ENCODE data around the gene BRD7.

The BRD7 gene

DNA sequence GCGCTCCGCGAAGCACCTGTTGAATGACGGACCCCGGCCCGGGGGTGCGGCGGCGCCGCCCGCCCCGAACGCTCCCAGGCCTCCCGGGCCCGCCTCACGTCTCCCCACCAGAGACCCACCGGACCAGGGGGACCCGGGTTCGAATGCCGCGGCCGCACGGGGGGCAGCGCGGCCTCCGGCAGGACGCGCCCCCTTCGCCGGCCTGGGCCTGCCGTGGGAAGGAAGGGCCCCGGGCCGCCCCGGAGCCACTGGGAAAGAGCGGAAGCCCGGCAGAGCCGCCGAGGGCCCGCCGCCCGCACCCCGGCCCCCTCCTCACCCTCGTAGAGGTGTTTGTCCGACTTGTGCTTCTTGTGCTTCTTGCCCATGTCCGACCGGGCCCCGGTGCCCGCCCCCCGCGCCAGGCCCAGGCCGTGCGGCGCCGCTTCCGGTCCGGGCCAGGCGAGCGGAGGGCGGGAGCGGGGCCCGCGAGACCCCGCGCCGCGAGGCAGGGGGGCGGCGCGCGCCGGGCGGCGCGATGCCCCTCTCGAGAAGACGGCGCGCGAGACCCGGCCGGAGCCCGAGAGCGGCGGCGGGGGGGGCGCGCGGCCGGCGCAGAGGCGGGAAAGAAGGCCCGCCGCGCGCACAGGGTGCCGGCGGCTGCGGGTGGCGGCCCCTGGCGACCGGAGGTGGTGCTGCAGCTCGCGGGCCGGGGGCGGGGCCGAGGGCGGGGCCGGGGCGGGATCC is at the start of gene BRD7:
TSS of gene BRD7 (minus strand) at position 579 of the 723 bp plus-strand sequence. CDS start at position 365, 214 bp downstream.
- TF ChIP-seq ZNF274 (IDR thresholded peaks at IDR 0.05; ENCODE audit: low read depth, low read length): no peak
- H3K4me3 ChIP-seq (ENCODE audit: low read length): peak within 1 kb of the TSS; percentile 100

DNA sequence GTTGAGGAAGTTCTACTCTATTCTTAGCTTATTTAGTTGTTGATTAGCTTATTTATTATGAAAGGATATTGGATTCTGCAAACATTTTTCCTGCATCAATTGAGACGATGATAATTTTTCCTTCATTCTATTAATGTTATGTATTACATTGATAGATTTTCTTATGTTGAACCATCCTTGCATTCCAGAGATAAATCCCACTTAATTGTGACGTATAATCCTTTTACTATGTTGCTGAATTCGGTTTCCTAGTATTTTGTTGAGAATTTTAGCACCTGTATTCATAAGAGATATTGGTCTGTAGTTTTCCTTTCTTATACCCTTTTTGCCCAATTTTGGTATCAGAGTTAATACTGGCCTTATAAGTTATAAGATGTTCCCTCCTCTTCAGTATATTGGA is 47.6 kb upstream of the BRD7 start:
- H3K4me3 ChIP-seq (ENCODE audit: low read length): no peak overlapping the region
- no peak for TF ChIP-seq ZNF274 (IDR thresholded peaks at IDR 0.05; ENCODE audit: low read depth, low read length)

DNA sequence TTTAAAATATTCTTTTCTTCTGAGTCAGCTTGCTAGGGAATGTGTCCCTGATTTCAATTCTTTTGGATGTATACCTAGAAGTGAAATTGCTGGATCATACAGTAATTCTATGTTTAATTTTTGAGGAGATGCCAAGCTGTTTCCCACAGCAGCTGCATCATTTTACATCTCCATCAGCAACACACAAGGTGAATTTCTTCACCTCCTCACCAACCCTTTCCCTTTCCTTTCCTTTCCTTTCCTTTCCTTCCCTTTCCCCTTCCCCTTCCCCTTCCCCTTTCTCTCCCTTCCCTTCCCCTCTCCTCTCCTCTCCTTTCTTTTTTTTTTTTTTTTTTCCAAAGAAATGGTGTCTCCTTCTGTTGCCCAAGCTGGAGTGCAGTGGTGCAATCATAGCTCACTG is 45.4 kb upstream of the BRD7 start:
- H3K4me3 ChIP-seq (ENCODE audit: low read length): no peak overlapping the region
- TF ChIP-seq ZNF274 (IDR thresholded peaks at IDR 0.05; ENCODE audit: low read depth, low read length): no peak

DNA sequence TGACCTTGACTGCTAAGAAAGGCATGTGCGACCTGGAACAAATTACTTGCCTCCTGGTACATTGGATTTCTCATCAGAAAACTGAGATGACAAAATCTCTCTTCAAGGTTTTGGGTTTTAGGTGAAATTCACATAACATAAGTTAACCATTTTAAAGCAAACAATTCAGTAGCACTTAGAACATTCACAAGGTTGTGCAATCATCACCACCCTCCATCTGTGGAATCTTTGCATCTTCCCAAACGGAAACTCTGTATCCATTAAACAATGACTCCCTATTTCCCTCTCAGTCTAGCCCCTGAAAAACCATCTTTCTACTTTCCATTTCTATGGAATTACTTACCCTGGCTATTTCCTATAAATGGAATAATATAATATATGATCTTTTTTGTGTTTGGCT is 42.2 kb upstream of the BRD7 start:
- H3K4me3 ChIP-seq (ENCODE audit: low read length): no peak overlapping the region
- TF ChIP-seq ZNF274 (IDR thresholded peaks at IDR 0.05; ENCODE audit: low read depth, low read length): no peak

DNA sequence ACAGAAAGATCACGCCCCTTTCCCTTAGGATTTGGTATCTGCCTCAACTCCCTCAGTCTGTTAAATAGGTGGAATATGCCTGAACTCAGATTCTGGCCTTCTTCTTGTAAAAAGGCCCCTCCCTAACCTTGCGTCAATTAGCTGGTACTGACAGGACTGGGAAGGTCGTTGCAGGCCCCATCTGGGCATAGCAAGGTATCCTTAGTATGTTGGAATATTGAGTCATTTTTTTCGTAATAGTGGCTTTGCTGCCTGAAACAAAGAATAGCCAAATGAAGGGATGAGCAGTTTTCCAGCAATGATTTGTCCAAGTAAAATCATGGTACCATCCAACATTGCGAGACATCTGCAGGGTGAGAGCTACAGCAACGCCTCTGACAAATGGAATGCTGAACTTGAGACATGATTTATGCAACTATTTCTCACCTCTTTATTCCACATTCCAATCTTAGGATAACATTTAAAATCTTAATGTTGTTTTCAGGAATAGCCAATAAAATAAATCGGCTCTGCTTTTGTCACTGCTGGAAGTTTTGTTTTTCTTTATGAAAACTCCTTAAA is 39.3 kb upstream of the BRD7 start:
- TF ChIP-seq ZNF274 (IDR thresholded peaks at IDR 0.05; ENCODE audit: low read depth, low read length): no peak

DNA sequence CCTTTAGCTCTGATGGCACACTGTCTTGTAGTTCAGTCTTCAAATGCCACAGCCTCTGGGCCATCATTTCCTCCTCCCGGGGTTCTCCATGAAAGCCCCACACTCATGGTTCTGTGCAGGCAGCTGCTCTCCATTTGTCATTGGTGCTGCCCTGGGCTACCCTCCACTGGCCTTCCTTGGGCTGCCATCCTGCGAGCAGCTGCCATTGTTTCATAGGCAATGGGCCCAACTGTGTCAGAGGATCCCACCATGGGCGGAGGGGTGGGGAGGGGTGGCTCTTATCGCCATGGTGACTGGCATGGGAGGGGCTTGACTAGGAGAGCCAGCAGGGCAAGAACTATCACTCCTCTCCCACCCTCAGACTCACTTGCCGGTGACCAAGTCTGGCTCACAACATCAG is 38.6 kb upstream of the BRD7 start:
- no peak overlapping the region for H3K4me3 ChIP-seq (ENCODE audit: low read length)
- TF ChIP-seq ZNF274 (IDR thresholded peaks at IDR 0.05; ENCODE audit: low read depth, low read length): no peak

More for the DNA sequence above, 39.3 kb upstream of the BRD7 start:
- H3K4me3 ChIP-seq (ENCODE audit: low read length): no peak overlapping the region

- no peak overlapping the region for H3K4me3 ChIP-seq (ENCODE audit: low read length)
- no peak for TF ChIP-seq ZNF274 (IDR thresholded peaks at IDR 0.05; ENCODE audit: low read depth, low read length)
Measured at GRCh38 chr16:50403491-50403890, 34.7 kb upstream of the BRD7 start.

DNA sequence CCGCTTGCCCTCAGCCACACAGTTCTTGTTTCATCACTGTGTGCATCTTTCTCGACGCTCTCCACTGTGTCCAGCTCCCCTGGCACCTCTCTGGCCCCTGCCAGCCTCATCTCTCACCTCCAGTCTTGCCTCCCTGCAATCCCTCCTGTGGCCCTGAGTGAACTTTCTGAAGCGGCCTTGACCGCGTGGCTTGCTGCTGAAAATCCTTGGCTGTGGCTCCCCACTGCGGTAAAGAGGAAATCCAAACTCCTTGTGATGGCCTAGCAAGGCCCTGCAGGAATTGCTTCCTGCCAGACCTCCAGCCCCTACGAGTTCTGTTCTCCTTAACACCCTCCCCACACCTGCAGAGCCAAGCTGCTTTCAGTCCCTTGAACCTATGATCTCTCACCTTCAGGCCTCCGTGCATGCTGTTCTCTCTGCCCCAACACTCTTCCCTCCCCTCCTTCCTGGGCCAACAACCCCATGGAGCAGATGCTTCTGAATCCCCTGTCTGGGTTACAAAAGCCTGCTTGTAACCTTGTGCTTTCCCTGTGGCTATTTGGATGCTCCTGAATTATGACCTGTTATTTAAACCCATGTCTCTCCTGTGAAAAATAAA is 33.6 kb upstream of the BRD7 start:
- H3K4me3 ChIP-seq (ENCODE audit: low read length): no peak overlapping the region
- TF ChIP-seq ZNF274 (IDR thresholded peaks at IDR 0.05; ENCODE audit: low read depth, low read length): no peak

GRCh38 chr16:50401355-50401754 is 32.6 kb upstream of the BRD7 start:
- no peak overlapping the region for H3K4me3 ChIP-seq (ENCODE audit: low read length)
- TF ChIP-seq ZNF274 (IDR thresholded peaks at IDR 0.05; ENCODE audit: low read depth, low read length): no peak

GRCh38 chr16:50400967-50401348 is 32.2 kb upstream of the BRD7 start:
- TF ChIP-seq ZNF274 (IDR thresholded peaks at IDR 0.05; ENCODE audit: low read depth, low read length): no peak
- no peak overlapping the region for H3K4me3 ChIP-seq (ENCODE audit: low read length)

DNA sequence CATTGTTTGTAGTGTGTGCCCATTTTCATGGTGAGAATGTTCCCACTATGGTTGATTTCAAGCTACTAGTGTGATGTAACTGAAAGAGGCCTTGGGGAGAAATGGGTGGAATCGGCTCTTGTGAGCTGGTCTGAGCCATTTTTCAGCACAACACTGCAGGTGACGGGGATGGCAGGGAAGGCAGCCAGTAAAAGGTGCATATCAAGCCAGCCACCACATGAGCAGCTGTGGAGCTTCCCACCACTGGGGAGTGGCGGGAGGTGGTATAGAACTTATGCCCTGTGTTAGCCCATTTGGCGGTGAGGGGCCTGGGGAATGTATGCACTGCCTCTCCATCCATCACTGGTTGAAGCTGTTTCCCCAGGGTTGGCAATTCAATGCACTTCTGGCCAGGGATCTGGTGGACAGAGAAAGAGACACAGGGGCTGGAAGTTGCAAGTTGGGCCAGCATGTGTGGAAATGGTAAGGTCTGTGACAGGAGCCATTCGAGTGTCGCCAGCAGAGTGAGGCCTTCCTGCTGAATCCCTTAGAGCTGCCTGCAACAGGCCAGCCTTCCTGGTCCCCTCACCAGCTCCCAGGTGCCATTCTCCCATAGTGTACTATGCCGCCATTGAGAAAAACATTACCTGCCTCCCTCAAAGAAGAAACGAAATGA is 31.7 kb upstream of the BRD7 start:
- H3K4me3 ChIP-seq (ENCODE audit: low read length): no peak overlapping the region
- TF ChIP-seq ZNF274 (IDR thresholded peaks at IDR 0.05; ENCODE audit: low read depth, low read length): no peak

DNA sequence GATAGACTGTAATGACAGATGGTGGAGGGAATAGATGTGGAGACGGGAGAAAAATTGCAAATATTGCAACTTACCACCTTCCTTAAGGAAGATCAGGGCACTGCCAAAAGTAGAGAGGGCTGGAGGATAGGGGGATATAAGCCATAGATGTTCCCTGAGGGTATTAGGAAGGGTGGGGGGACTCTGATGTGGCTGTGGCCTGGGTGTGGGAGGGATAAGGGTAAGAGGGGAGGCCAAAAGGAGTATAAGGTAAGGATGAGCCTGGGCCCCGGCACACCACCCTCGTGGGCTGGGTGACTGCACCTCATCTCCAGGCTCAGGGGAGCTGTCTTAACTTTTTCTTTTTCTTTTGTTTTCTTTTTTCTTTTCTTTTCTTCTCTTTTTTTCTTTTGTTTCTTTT is 30.6 kb upstream of the BRD7 start:
- TF ChIP-seq ZNF274 (IDR thresholded peaks at IDR 0.05; ENCODE audit: low read depth, low read length): no peak
- no peak overlapping the region for H3K4me3 ChIP-seq (ENCODE audit: low read length)

DNA sequence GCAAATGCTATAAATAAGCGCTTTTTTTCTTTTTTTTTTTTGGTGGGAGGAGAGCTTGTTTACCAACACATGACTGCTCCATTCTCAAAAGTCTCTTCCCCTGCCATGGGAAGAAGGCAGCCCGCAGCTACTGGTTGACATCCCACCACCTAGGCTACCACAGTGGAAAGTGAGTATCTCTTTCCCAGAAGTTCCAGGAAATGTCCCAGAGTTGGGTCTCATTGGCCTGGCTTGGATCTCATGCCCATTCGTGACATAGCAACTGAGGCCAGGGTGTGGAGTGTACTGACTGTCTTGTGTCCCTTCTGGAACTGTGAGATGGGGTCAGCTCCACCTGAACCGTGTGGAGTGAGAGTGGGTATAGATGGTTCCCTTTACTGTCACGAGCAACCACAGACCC is 29.5 kb upstream of the BRD7 start:
- no peak for TF ChIP-seq ZNF274 (IDR thresholded peaks at IDR 0.05; ENCODE audit: low read depth, low read length)

GRCh38 chr16:50396761-50397535 is 28.2 kb upstream of the BRD7 start:
- H3K4me3 ChIP-seq (ENCODE audit: low read length): no peak overlapping the region
- no peak for TF ChIP-seq ZNF274 (IDR thresholded peaks at IDR 0.05; ENCODE audit: low read depth, low read length)

More for the DNA sequence above, 29.5 kb upstream of the BRD7 start:
- no peak overlapping the region for H3K4me3 ChIP-seq (ENCODE audit: low read length)
